K562 (cell line): ENCODE measurements around the gene TEX52. TPM values are rescaled to one million over a fixed set of nuclear protein-coding genes. Genes with fewer than 3 reads are reported as not detected.

ENCODE experiments used
- BHLHE40 ChIP-seq: IDR thresholded peaks from 2 replicates; pipeline ENCODE4 v1.6.1; 2011; ENCODE audit warnings: low read length, improper control_type of control experiment
- BRD9 ChIP-seq: fragments of 450-650 bp; IDR thresholded peaks from 2 replicates; pipeline ENCODE4 v1.6.1; 2018; ENCODE audit warnings: low read depth; ENCODE audit not compliant: partially characterized antibody
- CAMTA2 ChIP-seq: fragments of 250-450 bp; sonication (Bioruptor Pico); conservative IDR thresholded peaks from 2 replicates; pipeline ENCODE4 v1.5.1; 2022
- CBFB ChIP-seq: sonication (generic); formaldehyde crosslinking; IDR thresholded peaks from 2 replicates; pipeline ENCODE4 v1.4.0; 2020; ENCODE audit warnings: mild to moderate bottlenecking, missing genetic modification reagents
- L3MBTL2 ChIP-seq: fragments of 450-650 bp; IDR thresholded peaks from 2 replicates; pipeline ENCODE4 v1.6.1; 2016; ENCODE audit warnings: mild to moderate bottlenecking, moderate library complexity
- NBN ChIP-seq: fragments of 450-650 bp; IDR thresholded peaks from 2 replicates; pipeline ENCODE4 v1.6.1; 2016; ENCODE audit warnings: low read depth, mild to moderate bottlenecking
- NCOA1 ChIP-seq: fragments of 450-650 bp; IDR thresholded peaks from 2 replicates; pipeline ENCODE4 v1.6.1; 2016; ENCODE audit warnings: low read depth
- RAD21 ChIP-seq, 2 experiments: fragments of 250-450 bp in 1 of 2; fragments of 450-650 bp in 1 of 2; sonication (Bioruptor Pico) in 1 of 2; formaldehyde crosslinking in 1 of 2; IDR thresholded peaks in 1 of 2; conservative IDR thresholded peaks in 1 of 2; 2 replicates each; pipeline versions ENCODE4 v1.4.0 to v1.8.0; 2020 to 2022; ENCODE audit warnings: mild to moderate bottlenecking in 2 of 2, moderate library complexity in 1 of 2
- SREBF2 ChIP-seq: sonication (generic); formaldehyde crosslinking; IDR thresholded peaks from 2 replicates; pipeline ENCODE4 v1.4.0; 2020; ENCODE audit warnings: mild to moderate bottlenecking, missing genetic modification reagents
- polyA plus RNA-seq, 8 experiments: library from polyadenylated mRNA; depleted of rRNA in 4 of 8; stranded (reverse) in 5 of 8; unstranded in 3 of 8; fragments of >200 nt; fragmentation: Nextera tagmentation in 2 of 8; fragmentation: Illumina TruSeq in 1 of 8; extraction: Ambion mirVana in 2 of 8; extraction: Trizol in 1 of 8; gene quantifications; 2 replicates each; pipeline versions ENCODE4 v1.2.1 to v1.2.3, GENCODE V29; 2011 to 2014; ENCODE audit warnings: inconsistent platforms in 1 of 8, missing spikeins in 1 of 8
- total RNA-seq, 7 experiments: library from RNA; depleted of rRNA in 6 of 7; stranded (reverse); fragments of >200 nt in 6 of 7; fragmentation: Illumina TruSeq in 2 of 7; extraction: Trizol in 2 of 7; gene quantifications; 2 replicates each; pipeline versions ENCODE4 v1.2.1 to v1.2.3, GENCODE V29; 2011 to 2021; ENCODE audit warnings: low replicate concordance in 1 of 7
- TF ChIP-seq, protein P1 (sequence below): fragments of 450-650 bp; IDR thresholded peaks from 2 replicates; pipeline ENCODE4 v1.6.1; 2016; ENCODE audit warnings: mild to moderate bottlenecking, moderate library complexity
- TF ChIP-seq, protein P2 (sequence below), 2 experiments: IDR thresholded peaks in 1 of 2; conservative IDR thresholded peaks in 1 of 2; 2 replicates each; pipeline ENCODE4 v1.6.1; 2016; ENCODE audit warnings: low read depth in 2 of 2, mild to moderate bottlenecking in 1 of 2, missing compliant biosample characterization in 1 of 2, missing genetic modification characterization in 1 of 2, moderate library complexity in 1 of 2

TEX52 gene
- total and polyA plus RNA-seq, 9 of the 15 experiments (the other 6 are each of a cell fraction or from before 2014, with no cell fraction given) = not detected

DNA sequence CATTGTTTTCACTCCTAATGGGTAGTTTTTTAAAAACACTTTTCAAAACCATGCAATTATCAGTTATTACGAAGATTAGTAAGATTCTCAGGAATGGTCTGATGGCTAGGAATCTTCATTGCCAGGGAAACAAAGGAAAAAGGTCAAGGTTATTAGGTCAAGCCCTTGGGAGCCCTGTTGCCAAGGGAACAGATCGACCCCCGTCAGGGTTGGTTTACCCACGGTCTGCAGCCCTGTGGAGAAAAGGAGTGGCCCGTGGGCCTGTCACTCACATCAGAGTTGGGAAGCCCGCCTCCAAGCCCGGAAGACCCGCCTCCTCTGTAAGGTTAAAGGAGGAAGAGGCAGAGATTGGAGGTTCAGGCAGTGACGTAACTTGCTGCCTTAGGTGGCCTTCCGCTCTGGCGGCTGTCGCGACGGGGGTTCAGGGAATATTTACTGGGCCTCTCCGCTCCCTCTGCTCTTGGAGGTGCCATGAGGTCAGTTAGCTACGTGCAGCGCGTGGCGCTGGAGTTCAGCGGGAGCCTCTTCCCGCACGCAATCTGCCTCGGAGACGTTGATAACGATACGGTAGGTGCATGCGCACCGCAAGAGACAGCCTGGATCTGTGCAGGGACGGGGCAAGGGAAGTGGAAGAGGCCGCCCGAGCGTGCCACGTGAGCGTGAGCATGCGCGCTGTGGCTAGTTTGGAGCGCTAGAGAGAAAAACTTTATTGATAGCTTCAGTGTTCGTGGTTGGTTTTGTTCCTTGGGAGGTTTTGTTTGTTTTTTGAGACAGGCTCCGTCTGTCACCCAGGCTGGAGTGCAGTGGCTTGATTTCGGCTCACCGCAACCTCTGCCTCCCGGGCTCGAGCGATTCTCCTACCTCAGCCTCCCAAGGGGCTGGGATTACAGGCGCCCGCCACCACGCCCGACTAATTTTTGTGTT is 44.3 kb downstream of the TEX52 start, which contains the start of gene ITFG2 (continued):
- TF ChIP-seq, protein P1, sequence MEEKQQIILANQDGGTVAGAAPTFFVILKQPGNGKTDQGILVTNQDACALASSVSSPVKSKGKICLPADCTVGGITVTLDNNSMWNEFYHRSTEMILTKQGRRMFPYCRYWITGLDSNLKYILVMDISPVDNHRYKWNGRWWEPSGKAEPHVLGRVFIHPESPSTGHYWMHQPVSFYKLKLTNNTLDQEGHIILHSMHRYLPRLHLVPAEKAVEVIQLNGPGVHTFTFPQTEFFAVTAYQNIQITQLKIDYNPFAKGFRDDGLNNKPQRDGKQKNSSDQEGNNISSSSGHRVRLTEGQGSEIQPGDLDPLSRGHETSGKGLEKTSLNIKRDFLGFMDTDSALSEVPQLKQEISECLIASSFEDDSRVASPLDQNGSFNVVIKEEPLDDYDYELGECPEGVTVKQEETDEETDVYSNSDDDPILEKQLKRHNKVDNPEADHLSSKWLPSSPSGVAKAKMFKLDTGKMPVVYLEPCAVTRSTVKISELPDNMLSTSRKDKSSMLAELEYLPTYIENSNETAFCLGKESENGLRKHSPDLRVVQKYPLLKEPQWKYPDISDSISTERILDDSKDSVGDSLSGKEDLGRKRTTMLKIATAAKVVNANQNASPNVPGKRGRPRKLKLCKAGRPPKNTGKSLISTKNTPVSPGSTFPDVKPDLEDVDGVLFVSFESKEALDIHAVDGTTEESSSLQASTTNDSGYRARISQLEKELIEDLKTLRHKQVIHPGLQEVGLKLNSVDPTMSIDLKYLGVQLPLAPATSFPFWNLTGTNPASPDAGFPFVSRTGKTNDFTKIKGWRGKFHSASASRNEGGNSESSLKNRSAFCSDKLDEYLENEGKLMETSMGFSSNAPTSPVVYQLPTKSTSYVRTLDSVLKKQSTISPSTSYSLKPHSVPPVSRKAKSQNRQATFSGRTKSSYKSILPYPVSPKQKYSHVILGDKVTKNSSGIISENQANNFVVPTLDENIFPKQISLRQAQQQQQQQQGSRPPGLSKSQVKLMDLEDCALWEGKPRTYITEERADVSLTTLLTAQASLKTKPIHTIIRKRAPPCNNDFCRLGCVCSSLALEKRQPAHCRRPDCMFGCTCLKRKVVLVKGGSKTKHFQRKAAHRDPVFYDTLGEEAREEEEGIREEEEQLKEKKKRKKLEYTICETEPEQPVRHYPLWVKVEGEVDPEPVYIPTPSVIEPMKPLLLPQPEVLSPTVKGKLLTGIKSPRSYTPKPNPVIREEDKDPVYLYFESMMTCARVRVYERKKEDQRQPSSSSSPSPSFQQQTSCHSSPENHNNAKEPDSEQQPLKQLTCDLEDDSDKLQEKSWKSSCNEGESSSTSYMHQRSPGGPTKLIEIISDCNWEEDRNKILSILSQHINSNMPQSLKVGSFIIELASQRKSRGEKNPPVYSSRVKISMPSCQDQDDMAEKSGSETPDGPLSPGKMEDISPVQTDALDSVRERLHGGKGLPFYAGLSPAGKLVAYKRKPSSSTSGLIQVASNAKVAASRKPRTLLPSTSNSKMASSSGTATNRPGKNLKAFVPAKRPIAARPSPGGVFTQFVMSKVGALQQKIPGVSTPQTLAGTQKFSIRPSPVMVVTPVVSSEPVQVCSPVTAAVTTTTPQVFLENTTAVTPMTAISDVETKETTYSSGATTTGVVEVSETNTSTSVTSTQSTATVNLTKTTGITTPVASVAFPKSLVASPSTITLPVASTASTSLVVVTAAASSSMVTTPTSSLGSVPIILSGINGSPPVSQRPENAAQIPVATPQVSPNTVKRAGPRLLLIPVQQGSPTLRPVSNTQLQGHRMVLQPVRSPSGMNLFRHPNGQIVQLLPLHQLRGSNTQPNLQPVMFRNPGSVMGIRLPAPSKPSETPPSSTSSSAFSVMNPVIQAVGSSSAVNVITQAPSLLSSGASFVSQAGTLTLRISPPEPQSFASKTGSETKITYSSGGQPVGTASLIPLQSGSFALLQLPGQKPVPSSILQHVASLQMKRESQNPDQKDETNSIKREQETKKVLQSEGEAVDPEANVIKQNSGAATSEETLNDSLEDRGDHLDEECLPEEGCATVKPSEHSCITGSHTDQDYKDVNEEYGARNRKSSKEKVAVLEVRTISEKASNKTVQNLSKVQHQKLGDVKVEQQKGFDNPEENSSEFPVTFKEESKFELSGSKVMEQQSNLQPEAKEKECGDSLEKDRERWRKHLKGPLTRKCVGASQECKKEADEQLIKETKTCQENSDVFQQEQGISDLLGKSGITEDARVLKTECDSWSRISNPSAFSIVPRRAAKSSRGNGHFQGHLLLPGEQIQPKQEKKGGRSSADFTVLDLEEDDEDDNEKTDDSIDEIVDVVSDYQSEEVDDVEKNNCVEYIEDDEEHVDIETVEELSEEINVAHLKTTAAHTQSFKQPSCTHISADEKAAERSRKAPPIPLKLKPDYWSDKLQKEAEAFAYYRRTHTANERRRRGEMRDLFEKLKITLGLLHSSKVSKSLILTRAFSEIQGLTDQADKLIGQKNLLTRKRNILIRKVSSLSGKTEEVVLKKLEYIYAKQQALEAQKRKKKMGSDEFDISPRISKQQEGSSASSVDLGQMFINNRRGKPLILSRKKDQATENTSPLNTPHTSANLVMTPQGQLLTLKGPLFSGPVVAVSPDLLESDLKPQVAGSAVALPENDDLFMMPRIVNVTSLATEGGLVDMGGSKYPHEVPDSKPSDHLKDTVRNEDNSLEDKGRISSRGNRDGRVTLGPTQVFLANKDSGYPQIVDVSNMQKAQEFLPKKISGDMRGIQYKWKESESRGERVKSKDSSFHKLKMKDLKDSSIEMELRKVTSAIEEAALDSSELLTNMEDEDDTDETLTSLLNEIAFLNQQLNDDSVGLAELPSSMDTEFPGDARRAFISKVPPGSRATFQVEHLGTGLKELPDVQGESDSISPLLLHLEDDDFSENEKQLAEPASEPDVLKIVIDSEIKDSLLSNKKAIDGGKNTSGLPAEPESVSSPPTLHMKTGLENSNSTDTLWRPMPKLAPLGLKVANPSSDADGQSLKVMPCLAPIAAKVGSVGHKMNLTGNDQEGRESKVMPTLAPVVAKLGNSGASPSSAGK = peak; percentile 73
- TF ChIP-seq NCOA1 (0 out of 2 replicates have a peak, but pooled peaks have one; percentile 46), CBFB (peak; percentile 86; the same call in 1 of the 2 replicates), BRD9 (no peak), SREBF2 (CRISPR knock-in tag) (peak; percentile 50; the same call in 1 of the 2 replicates), BHLHE40 (peak; percentile 99), CAMTA2 (no peak), L3MBTL2 (peak; percentile 81), NBN (peak; percentile 81), RAD21 (CRISPR knock-in tag; conservative IDR thresholded peaks at IDR 0.05 in 1 of 2, IDR thresholded peaks at IDR 0.05 in 1 of 2) (no peak)
- TF ChIP-seq, protein P2, sequence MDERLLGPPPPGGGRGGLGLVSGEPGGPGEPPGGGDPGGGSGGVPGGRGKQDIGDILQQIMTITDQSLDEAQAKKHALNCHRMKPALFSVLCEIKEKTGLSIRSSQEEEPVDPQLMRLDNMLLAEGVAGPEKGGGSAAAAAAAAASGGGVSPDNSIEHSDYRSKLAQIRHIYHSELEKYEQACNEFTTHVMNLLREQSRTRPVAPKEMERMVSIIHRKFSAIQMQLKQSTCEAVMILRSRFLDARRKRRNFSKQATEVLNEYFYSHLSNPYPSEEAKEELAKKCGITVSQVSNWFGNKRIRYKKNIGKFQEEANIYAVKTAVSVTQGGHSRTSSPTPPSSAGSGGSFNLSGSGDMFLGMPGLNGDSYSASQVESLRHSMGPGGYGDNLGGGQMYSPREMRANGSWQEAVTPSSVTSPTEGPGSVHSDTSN (CRISPR knock-in tag; IDR thresholded peaks at IDR 0.05; ENCODE audit: low read depth) = peak; percentile 93
- TF ChIP-seq, protein P2 (tag; conservative IDR thresholded peaks at IDR 0.05; ENCODE audit: low read depth) = peak; percentile 99
